Hepatocyte (in vitro differentiated cells): ENCODE measurements around the gene ADGRB3. TPM values are rescaled to one million over a fixed set of nuclear protein-coding genes. Genes with fewer than 3 reads are reported as not detected.

Experiments used
- DNase-seq: peaks from one replicate; pipeline ENCODE4 v3.0.0-alpha.2; 2016; ENCODE audit warnings: low spot score
- H2AFZ ChIP-seq: fragments of 200-600 bp; sonication (generic); 2 replicates; pipeline ENCODE4 v1.6.0; 2016; ENCODE audit warnings: antibody characterized with exemption, mild to moderate bottlenecking
- H3K27ac ChIP-seq: fragments of 200-600 bp; sonication (generic); 2 replicates; pipeline ENCODE4 v1.5.1; 2016; ENCODE audit warnings: mild to moderate bottlenecking
- H3K27me3 ChIP-seq: fragments of 200-600 bp; sonication (generic); 2 replicates; pipeline ENCODE4 v1.6.1; 2016
- H3K36me3 ChIP-seq: fragments of 200-600 bp; sonication (generic); replicated peaks from 2 replicates; pipeline ENCODE4 v1.5.1; 2016; ENCODE audit warnings: low read depth; ENCODE audit not compliant: insufficient read depth
- H3K4me1 ChIP-seq: fragments of 200-600 bp; sonication (generic); 2 replicates; pipeline ENCODE4 v1.5.1; 2016; ENCODE audit warnings: mild to moderate bottlenecking, moderate library complexity; ENCODE audit not compliant: insufficient read depth
- H3K4me2 ChIP-seq: fragments of 200-600 bp; sonication (generic); 2 replicates; pipeline ENCODE4 v1.6.0; 2016
- H3K4me3 ChIP-seq: fragments of 200-600 bp; sonication (generic); 2 replicates; pipeline ENCODE4 v1.5.1; 2016; ENCODE audit warnings: mild to moderate bottlenecking
- H3K79me2 ChIP-seq: fragments of 200-600 bp; sonication (generic); 2 replicates; pipeline ENCODE4 v1.6.0; 2017; ENCODE audit warnings: mild to moderate bottlenecking
- H3K9me2 ChIP-seq: fragments of 200-600 bp; sonication (generic); replicated peaks from 2 replicates; pipeline ENCODE4 v1.6.0; 2017; ENCODE audit warnings: mild to moderate bottlenecking; ENCODE audit not compliant: insufficient read depth
- H3K9me3 ChIP-seq: fragments of 200-600 bp; sonication (generic); 2 replicates; pipeline ENCODE4 v1.5.1; 2016; ENCODE audit warnings: low read depth, mild to moderate bottlenecking
- H4K20me1 ChIP-seq: fragments of 200-600 bp; sonication (generic); 2 replicates; pipeline ENCODE4 v1.6.0; 2016; ENCODE audit warnings: mild to moderate bottlenecking; ENCODE audit not compliant: insufficient read depth, poor library complexity, severe bottlenecking
- EZH2 ChIP-seq: fragments of 200-600 bp; sonication (generic); IDR thresholded peaks from 2 replicates; pipeline ENCODE4 v1.6.1; 2016; ENCODE audit warnings: antibody characterized with exemption, mild to moderate bottlenecking, borderline replicate concordance
- EZH2phosphoT487 ChIP-seq: fragments of 200-600 bp; sonication (generic); IDR thresholded peaks from one replicate; pipeline ENCODE4 v1.6.1; 2018; ENCODE audit warnings: antibody characterized with exemption, mild to moderate bottlenecking, low read depth, moderate library complexity; ENCODE audit not compliant: unreplicated experiment, severe bottlenecking
- WGBS: methylation state at CpG from one replicate; pipeline ENCODE4 v1.1.6; 2016; ENCODE audit warnings: low lambda C conversion rate; ENCODE audit errors: missing lambda C conversion rate; 5-methylcytosine and 5-hydroxymethylcytosine counted together
- polyA plus RNA-seq: library from polyadenylated mRNA; unstranded; fragments of >200 nt; fragmentation: Nextera tagmentation; extraction: Ambion mirVana; gene quantifications from 2 replicates; pipeline ENCODE4 v1.2.1, GENCODE V29; 2016
- total RNA-seq: library from RNA; depleted of rRNA; stranded (reverse); fragments of >200 nt; gene quantifications from 2 replicates; pipeline ENCODE4 v1.2.3, GENCODE V29; 2014
- TF ChIP-seq, protein P1 (sequence below): fragments of 200-600 bp; sonication (generic); IDR thresholded peaks from 2 replicates; pipeline ENCODE4 v1.5.1; 2016; ENCODE audit warnings: antibody characterized with exemption, mild to moderate bottlenecking; ENCODE audit not compliant: poor library complexity

Gene ADGRB3
- total and polyA plus RNA-seq, 2 experiments from 2014 or later: 0.17 to 2.2 TPM

DNA sequence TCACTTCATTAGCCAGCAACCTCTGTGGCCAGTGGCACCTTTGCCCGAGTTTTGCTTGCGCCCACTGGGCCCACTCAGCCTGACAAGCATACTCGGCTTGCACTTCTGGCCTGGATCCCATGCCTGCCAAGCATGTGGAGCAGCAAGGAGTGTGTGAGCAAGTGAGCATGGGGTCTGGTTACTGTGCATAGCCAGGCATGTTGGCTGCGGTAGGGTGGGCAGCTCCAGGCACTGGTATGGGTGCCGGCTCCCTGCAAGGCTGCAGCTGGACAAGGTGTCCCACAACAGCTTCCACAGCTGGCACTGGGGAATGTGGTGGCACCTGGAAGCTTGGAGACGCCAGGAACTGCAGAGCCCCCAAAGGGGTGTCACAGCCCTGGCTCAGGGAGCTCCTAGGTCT, 510.0 kb downstream of the ADGRB3 start:
- H3K4me3 ChIP-seq: no peak overlapping the region
- H2AFZ ChIP-seq: no peak overlapping the region
- no peak for DNase-seq
- H3K27ac ChIP-seq: no peak overlapping the region
- no peaks in the 10 kb centered on the region for H3K36me3 ChIP-seq
- peaks cover 4% of the 10 kb centered on the region for H3K9me2 ChIP-seq
- no peaks in the 10 kb centered on the region for H3K4me1 ChIP-seq
- H3K27me3 ChIP-seq: no peaks in the 10 kb centered on the region
- no peaks in the 10 kb centered on the region for H3K9me3 ChIP-seq
- TF ChIP-seq EZH2: no peak
- WGBS: 75% methylated on average over 6 of the region's 6 CpGs
- H3K79me2 ChIP-seq: no peaks in the 10 kb centered on the region
- H3K4me2 ChIP-seq: no peak overlapping the region
- no peaks in the 10 kb centered on the region for H4K20me1 ChIP-seq

DNA sequence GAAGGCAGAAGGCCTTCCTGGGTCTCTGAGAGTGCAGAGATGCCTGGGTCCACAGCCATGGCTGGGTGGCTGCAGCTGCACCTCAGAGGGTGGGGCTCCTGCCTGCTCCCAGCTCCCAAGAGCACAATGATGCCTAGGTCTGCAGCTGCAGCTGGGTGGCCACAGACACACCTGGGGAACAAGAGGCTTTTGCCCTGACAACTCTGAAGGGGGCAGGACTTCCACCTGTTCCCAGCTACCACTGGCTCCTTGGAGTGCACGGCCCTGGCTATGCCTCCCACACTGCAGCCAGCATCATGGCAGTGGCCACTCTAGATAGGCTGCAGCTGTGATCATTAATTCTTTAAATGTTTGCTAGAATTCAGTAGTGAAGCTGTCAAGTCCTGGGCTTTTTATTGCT, 511.3 kb downstream of the ADGRB3 start:
- DNase-seq: no peak
- Histone ChIP-seq H3K4me2 (no peak overlapping the region), H4K20me1 (no peaks in the 10 kb centered on the region), H2AFZ (no peak overlapping the region), H3K79me2 (no peaks in the 10 kb centered on the region), H3K4me3 (no peak overlapping the region), H3K36me3 (no peaks in the 10 kb centered on the region), H3K27ac (no peak overlapping the region), H3K27me3 (no peaks in the 10 kb centered on the region), H3K4me1 (no peaks in the 10 kb centered on the region), H3K9me2 (peaks cover 4% of the 10 kb centered on the region), H3K9me3 (no peaks in the 10 kb centered on the region)
- no peak for TF ChIP-seq EZH2phosphoT487
- TF ChIP-seq EZH2: no peak
- TF ChIP-seq, protein P1, sequence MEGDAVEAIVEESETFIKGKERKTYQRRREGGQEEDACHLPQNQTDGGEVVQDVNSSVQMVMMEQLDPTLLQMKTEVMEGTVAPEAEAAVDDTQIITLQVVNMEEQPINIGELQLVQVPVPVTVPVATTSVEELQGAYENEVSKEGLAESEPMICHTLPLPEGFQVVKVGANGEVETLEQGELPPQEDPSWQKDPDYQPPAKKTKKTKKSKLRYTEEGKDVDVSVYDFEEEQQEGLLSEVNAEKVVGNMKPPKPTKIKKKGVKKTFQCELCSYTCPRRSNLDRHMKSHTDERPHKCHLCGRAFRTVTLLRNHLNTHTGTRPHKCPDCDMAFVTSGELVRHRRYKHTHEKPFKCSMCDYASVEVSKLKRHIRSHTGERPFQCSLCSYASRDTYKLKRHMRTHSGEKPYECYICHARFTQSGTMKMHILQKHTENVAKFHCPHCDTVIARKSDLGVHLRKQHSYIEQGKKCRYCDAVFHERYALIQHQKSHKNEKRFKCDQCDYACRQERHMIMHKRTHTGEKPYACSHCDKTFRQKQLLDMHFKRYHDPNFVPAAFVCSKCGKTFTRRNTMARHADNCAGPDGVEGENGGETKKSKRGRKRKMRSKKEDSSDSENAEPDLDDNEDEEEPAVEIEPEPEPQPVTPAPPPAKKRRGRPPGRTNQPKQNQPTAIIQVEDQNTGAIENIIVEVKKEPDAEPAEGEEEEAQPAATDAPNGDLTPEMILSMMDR: no peak
- WGBS: 75% methylated on average over 1 of the region's 1 CpG

GRCh38 chr6:69155467-69155866, 520.4 kb downstream of the ADGRB3 start:
- no peaks in the 10 kb centered on the region for H3K4me1 ChIP-seq
- H3K36me3 ChIP-seq: no peaks in the 10 kb centered on the region
- no peaks in the 10 kb centered on the region for H3K79me2 ChIP-seq
- H3K9me2 ChIP-seq: no peaks in the 10 kb centered on the region
- no peak overlapping the region for H2AFZ ChIP-seq
- no peak overlapping the region for H3K4me2 ChIP-seq
- no peaks in the 10 kb centered on the region for H3K9me3 ChIP-seq
- TF ChIP-seq EZH2phosphoT487 (no peak), EZH2 (no peak)
- TF ChIP-seq, protein P1: no peak
- H3K4me3 ChIP-seq: no peak overlapping the region
- 89% methylated on average over 1 of the region's 1 CpG for WGBS
- no peaks in the 10 kb centered on the region for H3K27me3 ChIP-seq
- H4K20me1 ChIP-seq: no peaks in the 10 kb centered on the region
- H3K27ac ChIP-seq: no peak overlapping the region
- DNase-seq: no peak

DNA sequence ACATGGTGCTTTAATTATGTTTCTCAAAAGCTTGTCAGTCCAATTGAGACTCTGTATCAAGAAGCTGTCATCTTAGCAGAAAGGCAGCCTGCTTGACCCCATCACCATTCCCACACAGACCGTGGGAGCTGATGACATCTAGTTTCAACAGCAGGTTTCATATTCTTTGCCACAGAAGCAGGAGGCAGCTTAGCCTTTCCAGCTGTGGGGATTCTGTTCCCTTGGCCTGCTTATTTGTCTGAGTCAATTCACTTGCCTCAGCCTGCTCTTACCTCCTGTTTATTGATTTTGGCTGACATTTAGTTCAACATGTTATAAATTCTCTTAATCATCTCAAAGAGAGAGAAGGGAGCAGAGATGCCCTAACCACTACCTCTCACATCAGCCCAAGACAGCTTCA, 527.7 kb downstream of the ADGRB3 start:
- Histone ChIP-seq H3K79me2 (no peaks in the 10 kb centered on the region), H2AFZ (no peak overlapping the region), H3K4me1 (no peaks in the 10 kb centered on the region), H3K4me3 (no peak overlapping the region), H3K27me3 (no peaks in the 10 kb centered on the region), H4K20me1 (no peaks in the 10 kb centered on the region), H3K36me3 (no peaks in the 10 kb centered on the region), H3K9me3 (no peaks in the 10 kb centered on the region), H3K4me2 (no peak overlapping the region), H3K9me2 (no peaks in the 10 kb centered on the region), H3K27ac (no peak overlapping the region)
- DNase-seq: no peak
- 60% methylated on average over 1 of the region's 1 CpG for WGBS
- TF ChIP-seq, protein P1: no peak
- no peak for TF ChIP-seq EZH2phosphoT487
- TF ChIP-seq EZH2: no peak
